Left forelimb (tissue), 1 donor: ENCODE measurements around the gene FTSJ3.
"Not testable (repeated sequence)": the region's sequence is repeated elsewhere in the genome, so short reads cannot be mapped to it uniquely, and the experiment has no call there.

Source experiments
- DNase-seq: peaks from one replicate; pipeline ENCODE4 v3.0.0-alpha.2; 2018; ENCODE audit warnings: low spot score

FTSJ3 gene

DNA sequence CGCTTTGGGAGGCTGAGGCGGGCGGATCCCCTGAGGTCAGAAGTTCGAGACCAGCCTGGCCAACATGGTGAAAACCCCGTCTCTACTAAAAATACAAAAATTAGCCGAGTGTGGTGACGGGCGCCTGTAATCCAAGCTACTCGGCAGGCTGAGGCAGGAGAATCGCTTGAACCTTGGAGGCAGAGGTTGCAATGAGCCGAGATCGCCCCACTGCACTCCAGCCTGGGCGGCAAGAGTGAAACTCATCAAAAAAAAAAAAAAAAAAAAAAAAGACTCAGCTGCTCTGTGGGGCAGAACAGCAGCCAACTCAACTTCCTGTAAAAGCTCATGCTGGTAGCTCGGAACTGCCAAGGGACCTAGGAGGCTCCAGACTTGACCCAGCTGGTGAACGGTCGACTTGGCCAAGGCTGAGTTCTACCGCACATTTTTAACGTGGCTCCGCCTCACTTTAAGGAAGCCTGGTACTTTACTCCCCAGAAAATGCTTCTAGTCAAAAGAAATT lies 16.0 kb upstream of the FTSJ3 start:
- DNase-seq = not testable (repeated sequence)

DNA sequence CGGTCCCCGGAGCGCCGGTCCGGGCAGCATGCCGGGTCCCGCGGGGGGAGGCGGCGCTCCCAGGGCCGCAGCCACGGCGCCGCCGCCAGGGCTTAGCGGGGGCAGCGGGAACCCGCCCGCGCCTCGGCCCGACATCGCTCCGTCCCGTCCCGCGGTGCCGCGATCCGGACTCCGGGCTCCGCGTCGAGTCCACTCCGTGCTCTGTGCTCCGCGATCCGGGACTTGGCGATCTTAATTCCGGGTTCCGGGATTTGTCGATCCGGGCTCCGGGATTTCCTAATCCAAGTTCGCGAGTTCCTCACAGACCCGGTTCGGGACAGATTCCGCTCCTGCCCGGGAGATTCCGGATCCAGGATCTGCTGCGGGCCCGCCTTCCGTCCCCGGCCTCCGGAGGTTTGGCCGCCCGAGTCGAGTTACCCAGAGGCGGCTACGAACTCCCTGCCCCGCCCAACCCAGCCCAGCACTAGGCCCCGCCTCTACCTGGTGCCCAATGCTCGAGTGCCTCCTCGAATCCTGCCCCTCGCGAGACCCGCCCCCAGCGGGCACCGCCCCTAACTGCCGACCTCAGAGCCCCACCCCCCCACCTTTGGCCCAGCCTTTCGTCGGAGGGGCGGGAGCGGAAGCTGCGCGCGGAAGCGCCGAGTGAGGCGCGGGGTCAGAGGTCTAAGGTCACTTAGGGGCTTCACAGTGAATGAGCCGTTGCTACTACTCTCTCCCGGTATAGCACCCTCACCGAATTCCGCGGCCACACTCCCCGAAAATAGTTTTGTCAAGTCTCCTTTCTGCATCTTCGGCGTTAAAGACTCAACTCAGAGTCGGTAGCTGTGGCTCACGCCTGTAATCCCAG lies 15.3 kb upstream of the FTSJ3 start, which contains the start of gene SMARCD2:
TSS of gene SMARCD2 (minus strand) at position 146 of the 847 bp plus-strand sequence. CDS start at position 135, 11 bp downstream.
- DNase-seq = peak; percentile 99

DNA sequence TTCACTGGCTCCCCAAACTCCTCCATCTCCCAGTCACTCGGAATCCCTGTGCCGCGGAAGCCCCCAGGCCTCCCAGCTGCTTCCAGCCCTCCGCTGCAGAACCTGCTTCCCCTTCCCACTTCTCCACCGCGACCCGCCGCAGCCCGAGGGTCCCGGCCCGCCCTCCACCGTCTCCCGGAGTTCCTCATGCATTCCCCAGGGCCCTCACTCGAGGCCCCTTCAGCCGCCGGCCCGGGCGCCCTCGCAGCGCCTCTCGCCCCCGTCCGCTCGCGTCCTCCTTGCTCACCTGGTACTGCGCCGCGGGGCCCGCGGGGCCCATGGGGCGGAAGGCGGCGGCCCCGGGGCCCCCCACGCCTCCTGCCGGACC lies 14.7 kb upstream of the FTSJ3 start:
- DNase-seq = no peak

DNA sequence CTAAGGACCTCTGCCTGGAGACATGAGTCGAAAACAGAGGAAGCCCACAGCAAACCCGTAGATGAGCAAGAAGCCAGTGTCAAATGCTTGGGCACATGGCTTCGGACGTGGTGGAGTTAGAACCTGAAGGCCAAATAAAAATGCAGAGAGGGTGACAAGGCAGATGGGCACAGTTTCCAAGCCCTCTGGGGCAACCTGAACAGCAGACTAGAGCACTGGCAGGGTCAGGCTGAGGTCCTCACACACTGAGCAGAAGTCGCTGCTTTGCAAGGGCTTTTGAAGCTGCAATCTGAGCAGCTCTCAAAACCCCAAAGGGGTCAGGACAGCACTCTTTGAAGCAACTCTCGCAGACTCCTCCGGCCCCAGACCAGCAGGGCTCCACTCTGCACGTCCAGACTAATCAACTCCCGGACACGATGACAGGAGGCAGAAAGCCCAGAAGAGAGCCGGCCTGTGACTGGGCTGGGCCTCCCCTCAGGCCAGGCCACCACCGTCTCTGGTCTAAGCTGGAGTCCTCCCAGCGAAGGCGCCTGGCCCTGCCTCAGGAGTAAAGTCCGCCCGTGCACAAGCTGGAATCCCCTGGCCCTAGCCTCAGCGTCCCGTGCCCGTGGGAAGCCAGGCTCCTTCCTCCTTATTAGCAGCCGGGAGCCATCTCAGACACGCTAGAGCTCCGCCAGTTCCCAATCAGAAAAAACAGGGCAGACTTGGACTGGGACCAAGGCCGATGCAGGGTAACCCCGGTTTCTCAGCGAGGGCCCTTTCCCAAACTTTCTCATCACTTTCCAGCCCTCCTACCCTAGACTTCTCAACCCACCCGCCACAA lies 14.1 kb upstream of the FTSJ3 start:
- no peak for DNase-seq

DNA sequence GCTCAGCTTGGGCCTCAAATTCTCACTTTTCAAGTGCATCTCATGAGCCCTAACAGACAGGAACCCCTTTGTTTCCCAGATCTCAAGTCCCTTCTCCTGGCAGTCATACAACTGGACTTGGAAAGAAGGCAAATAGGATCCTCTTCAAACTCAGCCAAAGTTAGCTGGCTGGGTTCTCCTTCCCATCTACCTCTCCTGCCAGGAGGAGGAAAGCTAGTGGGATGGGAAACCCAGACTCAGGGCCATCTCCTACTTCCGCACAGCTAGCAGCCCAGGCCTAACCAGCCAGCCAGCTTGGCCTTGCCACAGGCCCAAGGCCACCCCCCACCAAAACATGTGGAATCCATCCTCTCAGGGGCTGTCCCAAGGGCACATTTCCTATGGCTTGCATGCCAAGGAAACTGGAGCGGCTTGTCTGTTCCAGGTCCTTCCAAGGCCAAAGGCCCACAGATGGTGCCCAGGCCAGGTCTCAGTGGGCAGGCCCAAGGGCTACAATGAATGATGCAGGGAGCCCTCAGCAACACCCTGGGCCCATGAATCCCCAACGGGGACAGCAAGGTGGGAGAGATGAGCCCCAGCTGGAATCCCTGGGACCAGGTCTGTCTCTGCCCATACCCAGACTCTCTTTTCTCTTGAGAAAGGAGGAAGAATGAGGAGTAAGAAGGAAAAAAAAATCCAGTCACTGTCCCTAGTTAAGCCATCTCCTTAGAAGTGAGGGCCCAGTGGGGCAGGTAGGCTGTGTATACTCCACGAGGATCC lies 13.3 kb upstream of the FTSJ3 start:
- no peak for DNase-seq

DNA sequence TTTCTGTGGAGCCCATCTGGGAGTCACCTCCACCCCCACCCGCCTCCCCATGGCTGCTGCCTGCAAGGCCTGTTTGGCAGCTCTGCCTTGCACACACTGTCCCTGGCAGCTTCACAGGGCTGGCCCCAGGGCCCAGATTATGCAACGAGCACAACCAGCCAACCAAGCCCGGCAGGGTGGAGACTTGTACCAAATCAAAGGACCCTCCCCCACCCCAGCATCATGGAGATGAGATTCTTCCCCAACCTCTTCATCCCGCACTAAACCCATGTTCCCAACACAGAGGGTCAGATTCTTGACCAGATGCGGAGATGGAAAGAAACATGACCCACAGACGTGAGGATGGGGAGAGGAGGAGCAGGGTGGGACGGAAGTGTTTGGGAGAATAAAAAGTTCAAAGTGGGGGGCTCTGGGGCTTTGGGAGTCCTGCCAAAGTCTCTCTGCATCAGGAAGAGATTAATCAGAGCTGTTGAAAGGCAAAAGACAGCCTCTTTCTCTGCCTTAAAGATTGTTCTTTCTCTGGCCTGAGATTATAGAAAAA lies 11.2 kb upstream of the FTSJ3 start:
- DNase-seq = no peak

DNA sequence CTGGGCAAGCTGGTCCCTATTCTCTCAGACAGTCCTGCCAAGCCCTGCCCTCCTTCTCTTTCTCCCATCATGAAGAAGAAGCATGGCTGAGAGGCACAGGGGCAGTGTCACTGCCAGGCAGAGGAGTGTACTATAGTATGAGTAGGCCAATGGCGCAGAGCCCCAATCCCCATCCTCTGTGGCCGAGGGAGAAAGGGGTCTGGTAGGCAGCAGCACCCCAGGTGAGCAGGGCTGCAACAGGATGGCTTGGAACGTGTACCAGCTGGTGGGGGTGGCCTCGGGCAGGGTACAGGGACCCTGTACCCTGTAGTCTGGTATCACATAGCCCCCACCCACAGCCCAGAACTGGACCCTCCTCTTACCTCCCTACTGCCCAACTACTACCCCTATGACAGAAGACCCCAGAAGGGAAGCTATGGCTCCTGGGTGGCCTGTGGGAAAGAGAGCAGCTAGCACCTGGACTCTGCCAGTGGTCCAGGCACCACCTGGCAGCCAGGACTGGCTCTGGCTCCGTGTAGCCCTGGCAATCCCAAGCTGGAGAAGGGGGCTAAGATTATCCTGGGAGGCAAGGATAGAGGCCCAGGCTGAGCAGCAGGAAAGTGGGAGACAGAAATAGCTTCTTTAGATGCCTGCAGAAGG lies 10.6 kb upstream of the FTSJ3 start:
- DNase-seq = no peak

DNA sequence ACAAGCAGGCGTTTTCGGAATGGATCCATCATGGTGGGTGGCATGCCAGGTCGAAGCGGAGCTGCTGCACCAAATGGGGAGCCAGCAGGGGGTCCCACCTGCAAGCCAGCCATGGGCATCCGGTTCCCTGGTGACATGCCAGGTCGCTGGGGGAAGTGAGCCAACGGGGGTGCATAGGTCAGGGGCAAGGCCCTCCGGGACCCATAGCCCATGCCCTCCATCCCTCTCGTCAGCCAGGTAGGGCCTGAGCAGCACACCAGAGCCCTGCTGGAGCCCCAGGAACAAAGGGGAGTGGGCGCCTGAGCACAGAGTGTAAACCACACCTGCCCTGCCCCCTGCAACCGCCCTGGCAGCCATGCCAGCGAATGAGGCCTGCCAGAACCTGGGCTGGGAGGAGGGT lies 10.0 kb upstream of the FTSJ3 start:
- no peak for DNase-seq

DNA sequence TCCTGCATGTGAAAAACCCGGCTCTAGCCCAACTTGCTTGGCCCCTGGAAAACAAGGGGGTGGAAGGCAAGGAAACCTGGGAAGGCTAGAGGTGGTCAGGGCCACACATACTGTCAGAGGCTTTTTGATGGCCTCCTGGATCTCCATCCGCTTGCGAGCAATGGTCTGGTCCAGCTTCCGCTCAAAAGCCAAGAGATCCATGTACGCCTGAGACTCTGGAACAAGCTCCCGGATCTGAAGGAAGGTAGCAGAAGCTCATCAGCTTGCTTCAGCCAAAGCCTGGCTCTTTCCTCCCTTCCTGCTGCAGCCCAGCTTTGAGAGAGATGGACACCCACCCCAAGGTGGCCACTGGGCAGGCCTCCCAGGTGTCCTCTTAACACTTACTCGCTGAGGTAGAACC lies 9.3 kb upstream of the FTSJ3 start:
- no peak for DNase-seq

DNA sequence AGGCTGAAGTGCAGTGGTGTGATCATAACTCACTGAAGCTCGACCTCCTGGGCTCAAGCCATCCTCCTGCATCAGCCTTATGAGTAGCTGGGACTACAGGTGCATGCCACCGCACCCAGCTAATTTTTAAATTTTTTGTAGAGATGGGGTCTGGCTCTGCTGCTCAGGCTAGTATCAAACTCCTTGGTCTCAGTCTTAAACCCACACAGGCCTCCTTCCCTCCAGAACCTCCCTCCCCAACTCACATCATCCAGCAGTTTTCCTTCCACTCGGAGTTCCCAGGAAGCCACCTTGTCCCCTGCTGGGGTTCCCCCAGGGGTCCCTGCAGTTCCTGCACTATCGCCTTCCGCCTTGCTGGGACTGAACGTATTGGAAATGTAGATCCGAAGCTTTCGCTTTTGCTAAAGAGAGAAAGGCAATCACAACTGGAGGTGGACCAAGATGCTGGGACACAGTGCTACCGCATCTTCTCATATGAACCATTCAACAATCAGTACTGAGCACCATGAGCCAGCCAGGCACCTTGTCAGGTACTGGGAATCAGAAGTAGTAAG lies 7.8 kb upstream of the FTSJ3 start:
- no peak for DNase-seq

DNA sequence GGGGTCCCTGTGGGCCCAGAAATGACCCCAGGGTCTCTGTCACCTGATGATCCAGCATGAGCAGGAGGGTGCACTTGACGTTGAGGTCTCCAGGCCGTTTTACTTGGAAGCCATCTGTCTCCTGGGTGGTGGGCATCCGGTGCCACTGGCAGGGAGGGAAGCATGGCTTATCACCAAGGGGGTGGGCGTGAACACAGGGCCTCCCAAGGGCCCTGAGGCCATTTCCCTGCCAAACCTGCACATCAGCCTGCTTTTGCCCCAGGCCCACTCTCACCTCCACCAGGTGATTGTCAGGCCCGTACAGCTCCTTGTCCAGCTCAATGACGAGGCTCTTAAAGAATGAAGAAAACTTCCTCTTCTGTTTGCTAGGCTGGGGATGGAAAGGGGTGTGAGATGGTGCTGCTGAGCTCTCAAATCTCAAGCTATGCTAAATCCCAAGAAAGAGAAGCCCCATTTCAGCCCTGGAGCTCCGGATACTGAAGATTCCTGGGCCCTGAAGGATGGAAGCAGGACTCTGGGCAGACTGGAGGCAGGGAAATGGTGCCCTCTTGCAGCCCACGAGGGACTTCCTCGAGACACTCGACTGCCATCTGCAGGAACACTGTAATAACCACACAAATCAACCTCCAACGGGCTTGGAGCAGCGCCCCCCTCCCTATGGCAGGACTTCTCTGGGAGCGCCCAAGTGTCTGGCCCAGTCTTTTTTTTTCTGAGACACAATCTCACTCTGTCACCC lies 7.1 kb upstream of the FTSJ3 start:
- DNase-seq = no peak

DNA sequence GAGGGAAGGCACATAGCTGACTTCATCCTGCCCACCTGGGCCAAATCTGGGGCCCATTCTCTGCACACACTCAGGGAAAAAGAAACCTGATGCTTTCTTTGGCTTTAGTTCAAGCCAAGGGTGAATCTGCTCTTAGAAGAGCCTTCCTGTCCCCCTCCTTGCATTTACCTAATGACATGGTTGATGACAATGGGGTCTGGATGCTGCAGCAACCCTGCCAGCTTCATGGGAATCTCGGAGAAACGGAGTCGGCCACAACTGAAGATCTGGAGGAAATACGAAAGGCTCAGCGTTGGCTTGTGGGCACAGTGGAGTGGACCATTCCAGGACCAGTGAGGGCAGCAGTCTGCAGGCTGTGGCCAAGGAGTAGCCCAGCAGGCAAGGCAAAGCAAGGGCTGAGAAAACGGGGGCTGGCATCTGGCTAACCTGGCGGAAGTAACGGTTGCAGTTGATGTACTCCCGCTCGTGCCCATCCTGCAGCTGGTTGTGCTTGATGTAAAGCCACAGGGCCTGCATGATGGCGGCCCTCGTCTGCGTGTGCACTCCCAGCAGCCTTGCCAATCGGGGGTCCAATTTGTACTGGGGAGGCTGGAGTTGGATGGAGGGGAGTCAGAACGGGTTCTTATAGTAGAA lies 6.4 kb upstream of the FTSJ3 start:
- no peak for DNase-seq

DNA sequence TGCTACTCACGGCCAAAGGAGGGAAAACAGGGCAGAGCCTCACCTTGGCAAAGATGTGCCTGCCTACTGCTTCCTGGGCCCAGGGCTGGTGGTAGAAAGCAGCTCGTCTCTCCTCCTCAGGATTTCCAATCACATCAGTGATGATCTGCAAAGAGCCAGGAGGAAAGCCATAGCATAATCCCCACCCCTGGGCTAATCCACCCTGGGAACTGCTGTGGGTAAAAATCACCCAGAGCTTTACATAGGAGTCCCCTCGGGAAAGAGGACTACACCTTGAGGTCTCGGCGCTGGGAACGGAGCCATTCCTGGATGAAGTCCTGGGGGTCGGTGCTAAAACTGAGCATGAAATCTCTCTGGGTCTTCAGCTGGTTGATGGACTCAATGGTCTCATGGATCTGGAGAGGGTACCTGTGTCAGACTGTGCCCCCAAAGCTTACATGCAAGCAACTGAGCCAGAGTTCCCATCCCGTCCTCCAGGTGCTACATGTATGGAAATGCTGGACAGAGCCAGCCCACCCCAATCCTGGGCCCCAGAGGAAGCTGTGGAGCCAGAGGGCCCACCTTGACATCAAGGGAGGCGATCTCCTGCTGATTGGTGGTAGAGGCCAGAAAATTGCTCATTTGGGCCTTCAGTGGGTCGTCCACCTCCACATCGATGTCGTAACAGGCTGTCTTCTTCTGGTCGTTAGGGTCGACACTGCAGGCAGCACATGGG lies 5.7 kb upstream of the FTSJ3 start:
- DNase-seq = no peak

DNA sequence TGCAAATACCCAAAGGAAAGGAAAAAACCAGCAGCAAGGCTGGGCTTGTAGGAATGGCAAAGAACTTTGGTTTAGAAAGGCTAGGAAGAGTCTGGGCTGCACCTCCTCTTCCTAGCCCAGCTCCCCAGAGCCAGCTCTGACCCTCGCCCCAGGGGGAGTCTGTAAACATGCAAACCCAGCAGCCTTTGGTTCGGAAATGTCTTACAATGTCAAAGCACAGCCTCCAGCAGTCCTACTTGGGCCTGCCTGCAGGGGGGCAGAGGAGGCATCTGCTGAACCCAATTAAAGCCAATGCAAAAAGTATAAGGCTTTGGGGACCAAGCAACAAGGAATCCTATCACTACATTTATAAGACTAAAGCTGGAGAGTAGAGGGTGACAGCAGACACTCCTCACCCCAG lies 5.0 kb upstream of the FTSJ3 start:
- no peak for DNase-seq

DNA sequence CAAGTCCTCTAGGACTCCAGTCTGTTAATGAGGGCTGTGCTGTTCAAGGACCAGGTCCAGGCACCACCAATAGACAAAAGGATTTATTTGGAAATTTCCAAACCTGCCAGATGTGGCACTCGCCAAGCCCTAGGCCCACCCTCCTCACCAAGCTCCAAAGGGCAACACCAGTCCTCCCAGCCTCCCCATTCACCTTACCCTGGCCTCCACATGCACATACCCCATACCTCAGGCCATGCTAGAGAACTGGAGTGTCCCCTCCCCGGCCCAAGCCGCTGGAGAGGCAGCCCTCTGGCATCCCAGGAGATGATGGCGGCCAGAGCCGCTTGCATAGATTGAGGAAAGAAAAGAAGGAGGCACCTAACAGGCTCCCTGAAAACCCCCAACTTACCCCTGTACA lies 4.6 kb upstream of the FTSJ3 start:
- DNase-seq = no peak

DNA sequence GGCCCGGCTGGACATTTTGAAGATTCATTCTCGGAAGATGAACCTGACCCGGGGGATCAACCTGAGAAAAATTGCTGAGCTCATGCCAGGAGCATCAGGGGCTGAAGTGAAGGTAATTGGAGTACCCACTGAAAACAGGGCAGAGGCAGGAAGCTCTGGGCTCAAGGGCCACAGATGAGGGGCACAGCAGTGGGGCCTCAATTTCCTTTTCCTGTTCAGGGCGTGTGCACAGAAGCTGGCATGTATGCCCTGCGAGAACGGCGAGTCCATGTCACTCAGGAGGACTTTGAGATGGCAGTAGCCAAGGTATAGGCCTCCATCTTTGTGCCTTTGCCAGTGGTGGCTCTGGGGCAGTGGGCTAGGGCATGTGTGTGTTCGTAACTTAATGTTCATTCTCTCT lies 4.0 kb upstream of the FTSJ3 start:
- DNase-seq = no peak

DNA sequence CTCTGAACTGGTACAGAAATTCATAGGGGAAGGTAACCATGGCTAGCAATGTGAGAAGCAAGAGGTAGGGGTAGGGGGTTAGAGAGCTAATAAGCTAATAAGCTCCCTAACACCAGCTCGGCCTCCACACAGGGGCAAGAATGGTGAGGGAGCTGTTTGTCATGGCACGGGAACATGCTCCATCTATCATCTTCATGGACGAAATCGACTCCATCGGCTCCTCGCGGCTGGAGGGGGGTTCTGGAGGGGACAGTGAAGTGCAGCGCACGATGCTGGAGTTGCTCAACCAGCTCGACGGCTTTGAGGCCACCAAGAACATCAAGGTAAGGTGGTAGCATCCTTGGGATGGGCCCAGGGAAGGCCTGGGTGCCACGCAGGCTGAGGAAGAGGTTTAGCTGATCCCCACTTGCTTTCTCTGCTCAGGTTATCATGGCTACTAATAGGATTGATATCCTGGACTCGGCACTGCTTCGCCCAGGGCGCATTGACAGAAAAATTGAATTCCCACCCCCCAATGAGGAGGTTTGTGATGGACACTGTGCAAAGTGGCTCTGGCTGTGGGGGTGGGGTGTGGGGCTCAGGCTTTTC lies 3.5 kb upstream of the FTSJ3 start:
- DNase-seq = no peak

DNA sequence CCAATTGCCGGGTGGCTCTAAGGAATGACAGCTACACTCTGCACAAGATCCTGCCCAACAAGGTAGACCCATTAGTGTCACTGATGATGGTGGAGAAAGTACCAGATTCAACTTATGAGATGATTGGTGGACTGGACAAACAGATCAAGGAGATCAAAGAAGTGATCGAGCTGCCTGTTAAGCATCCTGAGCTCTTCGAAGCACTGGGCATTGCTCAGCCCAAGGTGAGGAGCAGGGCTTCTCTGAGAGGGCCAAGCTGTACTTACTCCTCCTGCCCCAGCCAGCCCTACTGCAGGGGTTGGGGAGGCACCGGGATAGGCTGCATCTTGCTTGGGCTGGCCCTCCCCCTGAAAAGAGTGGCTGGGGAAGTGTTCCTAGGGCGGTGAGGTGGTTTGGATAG lies 2.8 kb upstream of the FTSJ3 start:
- DNase-seq = no peak

DNA sequence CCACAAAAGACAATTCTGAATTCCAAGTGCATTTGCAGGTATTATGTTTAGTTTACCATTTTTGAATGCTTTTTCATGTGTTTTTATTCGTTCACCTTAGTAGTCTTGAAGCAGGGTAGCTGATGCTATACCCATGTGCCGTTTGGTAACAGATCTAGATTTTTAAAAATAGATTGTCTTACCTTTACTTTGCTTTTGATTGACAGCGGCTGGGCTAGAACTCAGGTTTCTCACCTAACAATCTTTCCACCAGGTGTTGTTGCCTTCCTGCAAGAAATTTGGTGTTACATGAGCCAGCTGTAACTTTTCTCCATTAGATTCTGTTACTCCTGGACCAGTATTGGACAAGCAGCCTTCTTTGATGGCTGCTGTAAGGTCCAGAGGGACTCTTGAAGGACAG lies 1.5 kb upstream of the FTSJ3 start:
- no peak for DNase-seq
